Immature natural killer cell (primary cell): Measurements from ENCODE around the gene MAP2. TPM values are rescaled to one million over a fixed set of nuclear protein-coding genes. Genes with fewer than 3 reads are reported as not detected.
"Not testable (repeated sequence)": the region's sequence is repeated elsewhere in the genome, so short reads cannot be mapped to it uniquely, and the experiment has no call there.

Experiments
- DNase-seq, 3 donors: peaks; one replicate each; pipeline ENCODE4 v3.0.0; 2022; ENCODE audit warnings: mixed read lengths in 1 of 3
- H3K27ac Mint-ChIP-seq, 6 donors: one replicate each; pipeline ENCODE4 v1.8.0; 2020; ENCODE audit warnings: mixed read lengths in 6 of 6, mild to moderate bottlenecking in 5 of 6, inconsistent platforms in 4 of 6, moderate library complexity in 3 of 6
- H3K27me3 Mint-ChIP-seq, 3 donors: one replicate each; pipeline ENCODE4 v1.8.0; 2020 to 2021; ENCODE audit warnings: low read depth in 3 of 3, mild to moderate bottlenecking in 3 of 3, mixed read lengths in 3 of 3, moderate library complexity in 3 of 3, inconsistent platforms in 1 of 3
- H3K36me3 Mint-ChIP-seq, 3 donors: one replicate each; pipeline ENCODE4 v1.8.0; 2020; ENCODE audit warnings: mixed read lengths in 3 of 3, inconsistent platforms in 2 of 3, mild to moderate bottlenecking in 2 of 3
- H3K4me1 Mint-ChIP-seq, 2 donors: one replicate each; pipeline ENCODE4 v1.8.0; 2020; ENCODE audit warnings: inconsistent platforms in 2 of 2, mild to moderate bottlenecking in 2 of 2, mixed read lengths in 2 of 2, moderate library complexity in 1 of 2
- H3K4me3 Mint-ChIP-seq, 5 donors: one replicate each; pipeline ENCODE4 v1.8.0; 2020; ENCODE audit warnings: mild to moderate bottlenecking in 5 of 5, mixed read lengths in 5 of 5, inconsistent platforms in 3 of 5, moderate library complexity in 3 of 5
- H3K9me3 Mint-ChIP-seq, 6 donors: one replicate each; pipeline ENCODE4 v1.8.0; 2020; ENCODE audit warnings: mild to moderate bottlenecking in 6 of 6, mixed read lengths in 6 of 6, inconsistent platforms in 4 of 6, moderate library complexity in 3 of 6
- polyA plus RNA-seq, 3 donors: library from polyadenylated mRNA; unstranded; fragments of 300-500 nt; fragmentation: Illumina TruSeq; gene quantifications; one replicate each; pipeline ENCODE4 v1.2.3, GENCODE V29; 2021

MAP2 gene
- polyA plus RNA-seq, 3 donors from 2014 or later: not detected

- Mint-ChIP-seq H3K9me3 (peaks cover 0 to 19% (median 1%) of the 10 kb centered on the region in 6 donors), H3K4me3 (no peak overlapping the region), H3K36me3 (no peaks in the 10 kb centered on the region), H3K27me3 (no peaks in the 10 kb centered on the region), H3K4me1 (no peaks in the 10 kb centered on the region), H3K27ac (no peak overlapping the region)
- DNase-seq: no peak
Observed at GRCh38 chr2:209472112-209472832, 48.4 kb downstream of the MAP2 start.

- no peaks in the 10 kb centered on the region for H3K4me1 Mint-ChIP-seq
Observed at GRCh38 chr2:209472871-209473270, 49.0 kb downstream of the MAP2 start.

GRCh38 chr2:209473930-209474419, 50.1 kb downstream of the MAP2 start:
- DNase-seq: no peak
- no peak overlapping the region for H3K4me3 Mint-ChIP-seq

More at GRCh38 chr2:209472871-209473270, 49.0 kb downstream of the MAP2 start:
- Mint-ChIP-seq H3K27me3 (no peaks in the 10 kb centered on the region), H3K27ac (no peak overlapping the region), H3K36me3 (no peaks in the 10 kb centered on the region), H3K4me3 (no peak overlapping the region), H3K9me3 (peaks cover 0 to 13% (median 2%) of the 10 kb centered on the region in 6 donors)
- no peak for DNase-seq

DNA sequence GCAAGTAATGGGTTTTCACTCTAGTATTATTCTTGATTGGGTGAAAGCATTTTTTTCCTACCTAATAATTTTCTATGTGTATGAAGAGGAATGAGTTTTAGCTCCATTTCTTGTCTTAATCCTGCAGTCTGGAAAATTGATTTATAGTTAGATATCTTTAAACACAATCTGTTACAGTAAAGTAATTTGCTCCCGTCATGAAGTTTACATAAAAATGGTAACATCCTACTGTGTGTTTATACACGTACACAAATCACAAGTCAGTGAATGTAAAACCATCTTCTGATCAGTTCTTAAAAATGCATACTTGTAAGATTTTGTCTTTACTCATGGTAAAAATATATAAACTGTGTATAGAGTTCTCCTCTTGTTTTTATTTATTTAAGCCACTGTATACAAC, 51.1 kb downstream of the MAP2 start:
- DNase-seq: no peak

More at GRCh38 chr2:209473930-209474419, 50.1 kb downstream of the MAP2 start:
- peaks cover 0 to 12% (median 2%) of the 10 kb centered on the region in 6 donors for H3K9me3 Mint-ChIP-seq
- H3K27me3 Mint-ChIP-seq: no peaks in the 10 kb centered on the region
- no peaks in the 10 kb centered on the region for H3K36me3 Mint-ChIP-seq
- H3K27ac Mint-ChIP-seq: no peak overlapping the region
- H3K4me1 Mint-ChIP-seq: no peaks in the 10 kb centered on the region

GRCh38 chr2:209476367-209477208, 52.7 kb downstream of the MAP2 start:
- H3K4me3 Mint-ChIP-seq: no peak overlapping the region
- H3K4me1 Mint-ChIP-seq: no peaks in the 10 kb centered on the region
- no peak overlapping the region for H3K27ac Mint-ChIP-seq
- no peak for DNase-seq
- peaks cover 0 to 6% (median 1%) of the 10 kb centered on the region in 6 donors for H3K9me3 Mint-ChIP-seq
- peaks cover 0 to 2% (median 0%) of the 10 kb centered on the region in 3 donors for H3K27me3 Mint-ChIP-seq
- no peaks in the 10 kb centered on the region for H3K36me3 Mint-ChIP-seq

More for the DNA sequence above, 51.1 kb downstream of the MAP2 start:
- Mint-ChIP-seq H3K27me3 (no peaks in the 10 kb centered on the region), H3K27ac (no peak overlapping the region), H3K36me3 (no peaks in the 10 kb centered on the region), H3K4me1 (no peaks in the 10 kb centered on the region), H3K4me3 (no peak overlapping the region), H3K9me3 (peaks cover 0 to 7% (median 1%) of the 10 kb centered on the region in 6 donors)

DNA sequence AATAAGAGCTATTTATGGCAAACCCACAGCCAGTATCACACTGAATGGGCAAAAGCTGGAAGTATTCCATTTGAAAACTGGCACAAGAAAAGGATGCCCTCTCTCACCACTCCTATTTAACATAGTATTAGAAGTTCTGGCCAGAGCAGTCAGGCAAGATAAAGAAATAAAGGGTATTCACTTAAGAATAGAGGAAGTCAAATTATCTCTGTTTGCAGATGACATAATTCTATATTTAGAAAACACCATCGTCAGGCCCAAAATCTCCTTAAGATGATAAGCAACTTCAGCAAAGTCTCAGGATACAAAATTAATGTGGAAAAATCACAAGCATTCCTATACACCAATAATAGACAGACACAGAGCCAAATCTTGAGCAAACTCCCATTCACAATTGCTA, 68.4 kb downstream of the MAP2 start:
- not testable (repeated sequence) for DNase-seq, H3K36me3 Mint-ChIP-seq, H3K27ac Mint-ChIP-seq, H3K27me3 Mint-ChIP-seq, H3K4me1 Mint-ChIP-seq, H3K4me3 Mint-ChIP-seq
- peaks cover 3 to 17% (median 10%) of the 10 kb centered on the region in 6 donors for H3K9me3 Mint-ChIP-seq

DNA sequence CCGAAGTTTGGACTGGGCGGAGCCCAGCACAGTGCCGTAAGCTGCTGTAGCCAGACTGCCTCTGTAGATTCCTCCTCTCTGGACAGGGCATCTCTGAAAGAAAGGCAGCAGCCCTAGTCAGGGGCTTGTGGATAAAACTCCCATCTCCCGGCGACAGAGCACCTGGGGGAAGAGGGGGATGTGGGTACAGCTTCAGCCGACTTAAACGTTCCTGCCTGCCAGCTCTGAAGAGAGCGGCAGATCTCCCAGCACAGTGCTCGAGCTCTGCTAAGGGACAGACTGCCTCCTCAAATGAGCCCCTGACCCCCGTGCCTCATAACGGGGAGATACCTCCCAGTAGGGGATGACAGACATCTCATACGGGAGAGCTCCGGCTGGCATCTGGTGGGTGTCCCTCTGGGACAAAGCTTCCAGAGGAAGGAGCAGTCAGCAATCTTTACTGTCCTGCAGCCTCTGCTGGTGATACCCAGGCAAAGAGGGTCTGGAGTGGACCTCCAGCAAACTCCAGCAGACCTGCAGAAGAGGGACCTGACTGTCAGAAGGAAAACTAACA, 71.3 kb downstream of the MAP2 start:
- H3K27me3 Mint-ChIP-seq, DNase-seq, H3K27ac Mint-ChIP-seq, H3K36me3 Mint-ChIP-seq, H3K4me3 Mint-ChIP-seq, H3K4me1 Mint-ChIP-seq: not testable (repeated sequence)
- H3K9me3 Mint-ChIP-seq: peaks cover 0 to 20% (median 13%) of the 10 kb centered on the region in 6 donors

DNA sequence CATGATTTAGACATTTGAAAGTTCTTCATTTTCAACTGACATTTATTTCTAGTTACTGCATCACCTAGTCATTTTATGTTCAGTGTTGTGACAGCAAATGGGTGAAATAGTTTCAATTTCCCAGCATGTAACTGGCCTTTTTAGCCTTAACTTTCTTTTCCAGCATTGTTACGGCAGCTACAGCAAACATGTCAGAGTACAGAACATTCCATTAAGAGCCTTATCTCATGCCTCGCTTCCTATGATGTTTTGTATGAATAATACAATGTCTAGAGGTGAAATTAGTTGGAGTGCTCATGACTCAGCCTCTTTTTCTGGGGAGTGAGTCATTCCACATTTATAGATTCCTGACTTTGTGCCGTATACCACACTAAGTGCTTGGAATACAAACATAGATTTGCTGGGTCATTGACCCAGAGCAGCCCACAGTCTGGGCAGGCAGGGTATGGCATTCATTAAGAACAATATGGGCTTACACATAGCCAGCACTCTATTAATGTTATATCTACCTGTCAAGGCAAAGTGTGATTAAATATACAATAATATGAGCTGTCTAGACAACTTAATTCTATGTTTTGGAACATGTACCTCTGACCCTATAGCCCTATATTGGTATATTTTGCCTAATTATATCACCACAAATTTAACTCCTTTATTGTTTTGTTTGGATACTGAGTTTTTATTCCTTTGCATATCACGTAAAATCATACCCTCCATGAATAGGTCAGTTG, 72.2 kb downstream of the MAP2 start:
- Mint-ChIP-seq H3K36me3 (no peaks in the 10 kb centered on the region), H3K27ac (no peak overlapping the region), H3K9me3 (peaks cover 3 to 20% (median 11%) of the 10 kb centered on the region in 6 donors), H3K27me3 (peaks cover 0 to 2% (median 2%) of the 10 kb centered on the region in 3 donors), H3K4me1 (no peaks in the 10 kb centered on the region), H3K4me3 (no peak overlapping the region)
- no peak for DNase-seq

- peaks cover 0 to 2% (median 2%) of the 10 kb centered on the region in 3 donors for H3K27me3 Mint-ChIP-seq
- no peak overlapping the region for H3K27ac Mint-ChIP-seq
- H3K4me1 Mint-ChIP-seq: no peaks in the 10 kb centered on the region
- H3K9me3 Mint-ChIP-seq: peaks cover 3 to 20% (median 9%) of the 10 kb centered on the region in 6 donors
- H3K4me3 Mint-ChIP-seq: no peak overlapping the region
- H3K36me3 Mint-ChIP-seq: no peaks in the 10 kb centered on the region
- no peak for DNase-seq
Observed at GRCh38 chr2:209496586-209496982, 72.7 kb downstream of the MAP2 start.

- Mint-ChIP-seq H3K4me3 (no peak overlapping the region), H3K27me3 (peaks cover 0 to 2% (median 0%) of the 10 kb centered on the region in 3 donors), H3K4me1 (no peaks in the 10 kb centered on the region), H3K27ac (no peak overlapping the region), H3K36me3 (no peaks in the 10 kb centered on the region), H3K9me3 (peaks cover 4 to 17% (median 11%) of the 10 kb centered on the region in 6 donors)
- no peak for DNase-seq
Observed at GRCh38 chr2:209498614-209499013, 74.8 kb downstream of the MAP2 start.

DNA sequence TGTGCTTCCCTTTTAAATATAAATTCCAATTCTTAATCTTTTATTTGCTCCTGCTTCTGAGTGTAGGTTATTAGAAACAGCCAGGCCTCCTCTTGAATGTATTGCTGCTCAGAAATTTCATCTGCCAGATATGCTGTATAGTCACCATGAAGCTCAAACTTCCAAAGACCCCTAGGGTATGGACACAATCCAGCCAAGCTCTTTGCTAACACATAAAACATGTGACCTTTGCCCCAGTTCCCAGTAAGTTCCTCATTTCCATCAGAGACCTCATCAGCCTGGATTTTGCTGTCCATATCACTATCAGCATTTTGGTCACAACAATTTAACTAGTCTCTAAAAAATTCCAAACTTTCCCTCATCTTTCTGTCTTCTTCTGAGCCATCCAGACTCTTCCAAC, 75.2 kb downstream of the MAP2 start:
- H3K4me3 Mint-ChIP-seq: no peak overlapping the region
- H3K36me3 Mint-ChIP-seq: no peaks in the 10 kb centered on the region
- peaks cover 0 to 2% (median 0%) of the 10 kb centered on the region in 3 donors for H3K27me3 Mint-ChIP-seq
- no peak overlapping the region for H3K27ac Mint-ChIP-seq
- peaks cover 4 to 17% (median 11%) of the 10 kb centered on the region in 6 donors for H3K9me3 Mint-ChIP-seq
- no peak for DNase-seq
- H3K4me1 Mint-ChIP-seq: no peaks in the 10 kb centered on the region

- Mint-ChIP-seq H3K4me1 (no peaks in the 10 kb centered on the region), H3K36me3 (no peaks in the 10 kb centered on the region), H3K4me3 (no peak overlapping the region), H3K9me3 (peaks cover 4 to 17% (median 11%) of the 10 kb centered on the region in 6 donors), H3K27me3 (peaks cover 0 to 2% (median 0%) of the 10 kb centered on the region in 3 donors), H3K27ac (no peak overlapping the region)
- DNase-seq: no peak
Observed at GRCh38 chr2:209501579-209501978, 77.7 kb downstream of the MAP2 start.

DNA sequence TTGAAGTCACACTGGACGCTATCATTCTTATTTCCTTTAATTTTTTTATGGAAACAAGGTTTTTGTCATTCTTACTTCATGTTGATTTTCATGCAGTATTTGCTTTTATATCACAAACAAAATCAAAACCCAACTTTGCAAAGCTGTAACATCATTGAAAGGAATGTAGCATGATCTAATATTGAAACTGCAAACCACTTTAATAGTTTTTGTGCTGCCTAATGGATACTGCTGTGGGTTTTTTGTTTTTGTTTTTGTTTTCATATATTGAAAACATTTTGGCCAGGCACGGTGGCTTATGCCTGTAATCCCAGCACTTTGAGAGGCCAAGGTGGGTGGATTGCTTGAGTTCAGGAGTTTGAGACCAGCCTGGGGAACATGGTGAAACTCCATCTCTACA, 81.6 kb downstream of the MAP2 start:
- no peaks in the 10 kb centered on the region for H3K4me1 Mint-ChIP-seq
- H3K27ac Mint-ChIP-seq: no peak overlapping the region
- H3K36me3 Mint-ChIP-seq: no peaks in the 10 kb centered on the region
- no peak overlapping the region for H3K4me3 Mint-ChIP-seq
- no peak for DNase-seq
- peaks cover 0 to 2% (median 1%) of the 10 kb centered on the region in 3 donors for H3K27me3 Mint-ChIP-seq
- H3K9me3 Mint-ChIP-seq: peaks cover 0 to 6% (median 2%) of the 10 kb centered on the region in 6 donors
